ENCODE data around the gene CDO1. TPM values are rescaled to one million over a fixed set of nuclear protein-coding genes. Genes with fewer than 3 reads are reported as not detected.

The CDO1 gene
- total and polyA plus RNA-seq, 2 experiments from 2014 or later: 24.5 to 29.2 TPM

- no peaks in the 10 kb centered on the region for H4K20me1 ChIP-seq (replicated peaks; ENCODE audit: insufficient read depth)
- no peak overlapping the region for H3K27ac ChIP-seq (ENCODE audit: low read depth)
- no peaks in the 10 kb centered on the region for H3K27me3 ChIP-seq (ENCODE audit: insufficient read depth)
- no peak overlapping the region for H3K4me2 ChIP-seq
- H3F3A ChIP-seq (replicated peaks; ENCODE audit: low read depth): no peaks in the 10 kb centered on the region
- no peak overlapping the region for H3K4me3 Mint-ChIP-seq
- no peak for DNase-seq (ENCODE audit: low spot score)
- H3K79me2 ChIP-seq (replicated peaks; ENCODE audit: insufficient read depth): no peaks in the 10 kb centered on the region
- ATAC-seq: no peak
- no peak overlapping the region for H3K4me3 ChIP-seq
- H3K4me1 ChIP-seq (ENCODE audit: insufficient read depth): no peaks in the 10 kb centered on the region
- H3K36me3 ChIP-seq (ENCODE audit: insufficient read depth): no peaks in the 10 kb centered on the region
- H3K36me3 Mint-ChIP-seq (ENCODE audit: low read depth): no peaks in the 10 kb centered on the region
- no peak overlapping the region for H3K27ac Mint-ChIP-seq
- TF ChIP-seq JUNB (IDR thresholded peaks at IDR 0.05; ENCODE audit: unreplicated experiment): no peak
- TF ChIP-seq CREB1 (CRISPR knock-in tag; IDR thresholded peaks at IDR 0.05; ENCODE audit: low read depth): no peak
- no peak for TF ChIP-seq ZNF462 (CRISPR knock-in tag; IDR thresholded peaks at IDR 0.05)
- TF ChIP-seq, protein P1, sequence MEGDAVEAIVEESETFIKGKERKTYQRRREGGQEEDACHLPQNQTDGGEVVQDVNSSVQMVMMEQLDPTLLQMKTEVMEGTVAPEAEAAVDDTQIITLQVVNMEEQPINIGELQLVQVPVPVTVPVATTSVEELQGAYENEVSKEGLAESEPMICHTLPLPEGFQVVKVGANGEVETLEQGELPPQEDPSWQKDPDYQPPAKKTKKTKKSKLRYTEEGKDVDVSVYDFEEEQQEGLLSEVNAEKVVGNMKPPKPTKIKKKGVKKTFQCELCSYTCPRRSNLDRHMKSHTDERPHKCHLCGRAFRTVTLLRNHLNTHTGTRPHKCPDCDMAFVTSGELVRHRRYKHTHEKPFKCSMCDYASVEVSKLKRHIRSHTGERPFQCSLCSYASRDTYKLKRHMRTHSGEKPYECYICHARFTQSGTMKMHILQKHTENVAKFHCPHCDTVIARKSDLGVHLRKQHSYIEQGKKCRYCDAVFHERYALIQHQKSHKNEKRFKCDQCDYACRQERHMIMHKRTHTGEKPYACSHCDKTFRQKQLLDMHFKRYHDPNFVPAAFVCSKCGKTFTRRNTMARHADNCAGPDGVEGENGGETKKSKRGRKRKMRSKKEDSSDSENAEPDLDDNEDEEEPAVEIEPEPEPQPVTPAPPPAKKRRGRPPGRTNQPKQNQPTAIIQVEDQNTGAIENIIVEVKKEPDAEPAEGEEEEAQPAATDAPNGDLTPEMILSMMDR (conservative IDR thresholded peaks at IDR 0.05; ENCODE audit: low read depth in 2 of 2): no peak
- TF ChIP-seq EZH2 (IDR thresholded peaks at IDR 0.05; ENCODE audit: low read depth, unreplicated experiment): no peak
- no peak for TF ChIP-seq EZH2phosphoT487 (IDR thresholded peaks at IDR 0.05; ENCODE audit: unreplicated experiment)
- no peak for TF ChIP-seq ZNF114 (CRISPR knock-in tag; IDR thresholded peaks at IDR 0.05)
- no peak for TF ChIP-seq STAT1 (IDR thresholded peaks at IDR 0.05; ENCODE audit: unreplicated experiment)
- no peak for TF ChIP-seq ETS1 (IDR thresholded peaks at IDR 0.05)
- TF ChIP-seq NANOG (IDR thresholded peaks at IDR 0.05; ENCODE audit: borderline replicate concordance): no peak
- no peak for TF ChIP-seq ZNF331 (CRISPR knock-in tag; IDR thresholded peaks at IDR 0.05; ENCODE audit: low read depth)
- TF ChIP-seq, protein P2, sequence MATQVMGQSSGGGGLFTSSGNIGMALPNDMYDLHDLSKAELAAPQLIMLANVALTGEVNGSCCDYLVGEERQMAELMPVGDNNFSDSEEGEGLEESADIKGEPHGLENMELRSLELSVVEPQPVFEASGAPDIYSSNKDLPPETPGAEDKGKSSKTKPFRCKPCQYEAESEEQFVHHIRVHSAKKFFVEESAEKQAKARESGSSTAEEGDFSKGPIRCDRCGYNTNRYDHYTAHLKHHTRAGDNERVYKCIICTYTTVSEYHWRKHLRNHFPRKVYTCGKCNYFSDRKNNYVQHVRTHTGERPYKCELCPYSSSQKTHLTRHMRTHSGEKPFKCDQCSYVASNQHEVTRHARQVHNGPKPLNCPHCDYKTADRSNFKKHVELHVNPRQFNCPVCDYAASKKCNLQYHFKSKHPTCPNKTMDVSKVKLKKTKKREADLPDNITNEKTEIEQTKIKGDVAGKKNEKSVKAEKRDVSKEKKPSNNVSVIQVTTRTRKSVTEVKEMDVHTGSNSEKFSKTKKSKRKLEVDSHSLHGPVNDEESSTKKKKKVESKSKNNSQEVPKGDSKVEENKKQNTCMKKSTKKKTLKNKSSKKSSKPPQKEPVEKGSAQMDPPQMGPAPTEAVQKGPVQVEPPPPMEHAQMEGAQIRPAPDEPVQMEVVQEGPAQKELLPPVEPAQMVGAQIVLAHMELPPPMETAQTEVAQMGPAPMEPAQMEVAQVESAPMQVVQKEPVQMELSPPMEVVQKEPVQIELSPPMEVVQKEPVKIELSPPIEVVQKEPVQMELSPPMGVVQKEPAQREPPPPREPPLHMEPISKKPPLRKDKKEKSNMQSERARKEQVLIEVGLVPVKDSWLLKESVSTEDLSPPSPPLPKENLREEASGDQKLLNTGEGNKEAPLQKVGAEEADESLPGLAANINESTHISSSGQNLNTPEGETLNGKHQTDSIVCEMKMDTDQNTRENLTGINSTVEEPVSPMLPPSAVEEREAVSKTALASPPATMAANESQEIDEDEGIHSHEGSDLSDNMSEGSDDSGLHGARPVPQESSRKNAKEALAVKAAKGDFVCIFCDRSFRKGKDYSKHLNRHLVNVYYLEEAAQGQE (IDR thresholded peaks at IDR 0.05; ENCODE audit: unreplicated experiment): no peak
- TF ChIP-seq POLR2AphosphoS5 (IDR thresholded peaks at IDR 0.05; ENCODE audit: low read depth): no peak
- H3K4me1 Mint-ChIP-seq: peaks cover 7% of the 10 kb centered on the region; the same call in 2 of the 3 replicates
- peak overlapping the region; percentile 48; the same call in 1 of the 2 replicates for H2AFZ ChIP-seq
- no peaks in the 10 kb centered on the region for H3K9me2 ChIP-seq (ENCODE audit: insufficient read depth)
- no peaks in the 10 kb centered on the region for H3K27me3 Mint-ChIP-seq (ENCODE audit: insufficient read depth, low read depth, poor library complexity)
- no peaks in the 10 kb centered on the region for H3K9me3 Mint-ChIP-seq
Measured at GRCh38 chr5:115776989-115777388, 39.5 kb downstream of the CDO1 start.

Data from GM23338 (cell line).